HG02943 (cell line): ENCODE data around the gene SLC25A51.
A peak's percentile ranks its signal among the peaks of the same experiment; 100 is the strongest.
"Not testable (repeated sequence)": the region's sequence is repeated elsewhere in the genome, so short reads cannot be mapped to it uniquely, and the experiment has no call there.

ENCODE experiments used
- ATAC-seq: cut with Tn5 transposase; IDR thresholded peaks from one replicate; pipeline ENCODE4 v1.9.1; 2021; ENCODE audit warnings: mild to moderate bottlenecking, low read depth, moderate library complexity; ENCODE audit not compliant: unreplicated experiment

SLC25A51 gene

GRCh38 chr9:37921546-37922300 lies 17.8 kb upstream of the SLC25A51 start:
- no peak for ATAC-seq

DNA sequence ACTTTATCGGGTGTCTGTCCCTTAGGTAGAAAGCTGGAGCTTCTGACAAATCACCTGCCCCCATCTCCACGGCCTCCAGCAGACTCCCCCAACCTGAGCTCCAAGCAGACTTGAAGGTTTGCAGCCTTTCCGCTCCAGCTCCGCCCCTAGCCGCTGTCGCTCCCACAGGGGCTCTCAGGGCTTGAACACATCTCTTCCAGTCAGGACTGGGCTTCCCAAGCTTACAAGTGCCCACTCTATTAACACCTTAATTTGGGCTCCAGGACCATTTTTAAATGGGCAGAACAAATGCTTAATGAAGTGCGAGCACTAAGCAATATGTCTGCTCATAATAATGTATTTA lies 17.2 kb upstream of the SLC25A51 start:
- no peak for ATAC-seq

GRCh38 chr9:37920471-37921167 lies 16.7 kb upstream of the SLC25A51 start:
- no peak for ATAC-seq

DNA sequence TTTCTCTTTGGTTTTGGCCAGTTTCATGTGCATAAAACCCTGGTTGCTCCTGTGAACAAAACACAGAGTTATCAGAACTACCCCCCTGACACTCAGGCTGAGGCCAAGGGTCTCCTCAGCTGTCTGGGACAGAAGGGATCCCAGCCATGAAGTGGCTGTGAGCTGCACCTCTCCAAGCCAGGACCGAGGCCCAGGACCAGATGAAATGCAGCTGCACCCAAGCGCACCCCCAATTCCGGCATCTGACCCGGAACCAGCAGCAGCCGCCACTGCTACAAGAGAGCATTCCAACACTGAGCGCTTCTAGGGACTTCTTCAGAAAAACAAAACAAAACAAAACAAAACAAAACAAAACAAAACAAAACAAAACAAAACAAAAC lies 16.0 kb upstream of the SLC25A51 start:
- no peak for ATAC-seq

GRCh38 chr9:37919246-37919955 lies 15.5 kb upstream of the SLC25A51 start:
- ATAC-seq = no peak

DNA sequence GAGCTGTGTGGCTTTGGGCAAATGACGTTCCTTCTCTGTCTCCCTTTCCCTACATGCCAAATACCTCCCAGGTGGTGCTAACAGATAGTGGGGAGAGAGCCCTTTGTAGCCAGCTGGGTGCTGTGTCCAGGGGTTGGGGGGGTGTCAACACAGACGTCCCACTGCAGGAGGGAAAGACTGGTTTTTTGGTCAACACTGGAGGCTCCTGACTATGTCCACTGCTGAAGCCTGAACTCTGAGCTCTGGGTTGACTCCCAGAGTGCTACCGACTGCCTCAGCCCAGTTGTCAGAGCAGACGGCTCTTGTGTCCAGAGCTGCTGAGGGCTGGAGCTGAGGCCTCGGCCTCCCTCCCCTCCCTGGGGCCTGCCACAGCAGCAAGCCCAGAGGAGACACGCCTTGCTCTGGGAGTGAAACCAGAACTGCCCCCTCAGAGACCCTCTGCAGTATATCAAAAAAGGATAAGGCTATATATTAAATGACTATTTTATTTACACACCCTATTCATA lies 14.8 kb upstream of the SLC25A51 start:
- ATAC-seq = no peak

DNA sequence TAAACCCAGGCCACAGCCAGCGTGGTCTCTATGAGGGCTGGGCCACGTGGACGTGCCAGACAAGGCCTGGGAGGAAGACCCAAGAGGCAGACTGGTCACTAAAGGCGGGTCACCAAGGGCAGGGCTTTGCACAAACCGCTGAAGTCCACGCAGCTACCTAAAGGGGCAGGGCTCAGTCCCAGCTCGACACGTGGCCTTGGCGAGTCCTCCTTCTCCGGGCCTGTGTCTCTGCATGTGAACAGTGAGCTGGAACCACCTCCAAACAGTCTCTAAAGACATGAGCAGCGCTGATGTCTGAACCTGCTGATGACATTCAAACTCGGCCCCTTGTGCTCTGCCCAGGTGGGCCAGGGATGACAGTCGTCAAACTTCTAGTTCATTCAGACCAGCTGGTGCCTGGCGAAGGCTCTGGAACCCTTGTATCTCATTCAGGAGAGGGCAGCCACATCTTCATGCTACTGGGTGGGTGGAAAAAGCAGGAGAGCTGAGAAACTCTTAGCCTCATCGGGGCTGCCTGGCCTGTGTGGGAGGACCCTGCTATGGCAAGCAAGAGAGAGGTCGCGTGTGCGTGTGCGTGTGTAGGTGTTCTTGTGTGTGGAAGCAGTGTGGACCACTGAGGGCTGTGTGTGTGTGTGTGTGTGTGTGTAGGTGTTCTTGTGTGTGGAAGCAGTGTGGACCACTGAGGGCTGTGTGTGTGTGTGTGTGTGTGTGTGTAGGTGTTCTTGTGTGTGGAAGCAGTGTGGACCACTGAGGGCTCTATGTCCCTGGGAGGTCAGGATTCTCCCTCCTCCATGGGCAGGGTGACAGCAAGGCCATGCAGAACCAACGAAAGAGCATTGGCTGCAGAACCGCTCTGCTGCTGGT lies 14.1 kb upstream of the SLC25A51 start:
- ATAC-seq = no peak

DNA sequence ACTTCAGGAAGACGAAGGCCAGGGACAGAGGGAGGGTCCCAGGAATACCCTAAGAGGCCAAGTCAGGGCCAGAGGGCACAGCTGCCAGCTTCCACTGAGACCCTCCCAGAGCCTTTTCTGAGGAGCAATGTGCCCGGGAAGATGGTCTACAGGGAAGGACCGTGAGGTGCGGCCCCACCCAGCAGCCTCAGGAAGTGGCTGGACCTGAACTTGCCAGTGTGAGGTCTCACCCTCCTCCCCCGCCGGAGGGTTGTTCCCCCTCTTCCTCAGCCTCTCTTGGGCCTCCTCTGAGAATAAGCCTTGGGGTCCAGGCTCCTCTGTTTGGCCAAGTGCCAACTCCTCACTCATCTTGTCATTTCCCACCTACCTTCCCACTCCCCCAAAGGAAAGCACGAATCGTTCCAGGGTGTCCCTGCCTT lies 13.4 kb upstream of the SLC25A51 start:
- no peak for ATAC-seq

DNA sequence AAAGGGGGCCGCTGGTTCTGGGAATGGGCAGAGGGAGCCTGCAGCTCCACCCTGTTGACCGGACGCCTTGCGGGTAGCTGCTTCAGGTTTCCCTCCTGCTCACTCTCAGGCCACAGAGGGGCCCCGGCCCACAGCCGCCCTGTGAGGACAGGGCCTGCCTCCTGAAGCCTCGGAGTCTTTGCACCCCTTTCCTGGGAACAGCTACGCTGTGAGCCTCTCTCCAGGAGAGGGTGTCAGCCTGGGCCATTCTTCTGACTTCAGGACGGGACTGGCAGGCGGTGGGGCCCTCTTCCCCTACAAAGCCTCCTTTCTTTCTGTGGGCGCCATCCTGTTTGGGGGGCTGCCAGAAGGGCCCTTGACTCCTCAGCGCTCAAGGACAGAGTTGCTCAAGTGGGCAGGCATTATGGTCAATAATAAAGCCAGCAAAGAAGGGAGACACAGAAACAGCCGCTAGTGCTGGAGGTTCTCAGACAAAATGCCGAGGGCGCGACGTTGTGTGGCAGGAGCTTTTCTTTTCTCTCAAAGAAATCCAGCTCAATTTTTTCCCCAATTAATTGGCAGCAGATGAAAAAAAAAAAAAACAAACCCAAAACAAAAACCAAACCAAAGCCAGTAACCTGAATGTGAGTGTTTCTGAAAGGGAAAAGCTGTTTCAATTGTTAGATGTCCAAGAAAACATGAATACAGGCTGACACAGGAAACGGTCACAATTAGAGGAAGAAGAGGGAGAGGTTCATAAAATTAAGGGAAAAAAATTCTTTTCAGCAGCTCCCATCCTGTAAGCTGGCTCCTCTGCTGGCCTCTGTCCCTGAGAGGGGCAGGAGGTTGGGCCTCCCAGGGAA lies 12.8 kb upstream of the SLC25A51 start:
- no peak for ATAC-seq

DNA sequence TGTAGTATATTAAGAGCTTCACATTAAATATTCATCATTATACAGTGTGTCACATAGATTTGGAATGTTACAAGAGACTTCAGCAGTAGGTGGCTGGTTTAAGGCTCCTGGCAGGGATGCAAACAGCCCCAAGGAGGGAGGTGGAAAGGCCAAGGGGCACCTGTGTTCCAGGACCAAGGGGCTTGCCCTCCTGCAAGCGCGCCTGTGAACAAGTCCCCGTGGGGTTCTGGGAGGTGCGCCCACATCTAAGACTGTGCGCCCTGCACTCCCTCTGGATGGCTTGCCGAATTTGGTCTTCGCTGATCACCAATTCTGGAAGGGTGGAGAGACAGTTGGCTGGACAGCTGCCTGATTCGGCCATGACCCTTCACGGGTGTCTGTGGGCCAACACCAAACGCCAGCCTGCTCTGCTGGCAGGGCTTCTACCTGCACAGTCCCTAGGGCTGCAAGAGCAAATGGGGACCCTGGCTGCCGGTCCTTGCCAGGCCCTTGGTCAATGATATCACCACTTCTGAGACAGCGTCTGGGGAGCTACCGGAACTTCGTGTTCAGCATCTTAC lies 12.1 kb upstream of the SLC25A51 start:
- ATAC-seq = no peak

DNA sequence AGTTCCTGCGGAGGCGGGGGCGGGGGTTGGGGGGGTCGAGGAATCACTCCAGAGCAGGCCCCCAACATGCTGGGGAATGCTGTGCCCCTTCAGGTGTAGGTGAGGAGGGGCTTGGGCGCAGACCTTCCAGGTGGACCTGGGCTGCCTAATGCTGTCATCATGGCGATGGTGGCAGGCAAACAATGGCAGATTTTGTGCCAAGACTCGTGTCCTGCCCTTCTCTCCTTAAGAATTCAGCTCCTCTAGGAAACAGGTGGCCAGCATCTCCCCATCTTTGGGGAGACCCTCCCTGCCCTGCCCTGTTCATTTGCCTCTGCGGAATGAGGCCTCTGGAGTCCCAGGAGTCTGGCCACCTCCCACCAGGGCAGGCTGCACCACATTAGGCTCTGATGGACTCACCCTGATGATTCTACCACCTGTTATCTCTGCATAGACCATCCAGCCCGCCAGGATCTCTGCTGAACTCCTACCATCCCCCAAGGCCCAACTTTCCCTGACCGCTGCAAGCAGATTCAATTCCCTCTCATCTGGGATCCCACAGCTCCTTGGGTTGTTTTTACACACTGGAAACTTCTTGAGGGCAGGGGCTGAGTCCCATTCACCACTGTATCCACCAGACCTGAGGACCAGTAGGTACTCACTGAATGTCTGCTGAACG lies 10.9 kb upstream of the SLC25A51 start:
- ATAC-seq = no peak

- ATAC-seq = no peak
These were observed 10.2 kb upstream of the SLC25A51 start for GRCh38 chr9:37914154-37914551.

DNA sequence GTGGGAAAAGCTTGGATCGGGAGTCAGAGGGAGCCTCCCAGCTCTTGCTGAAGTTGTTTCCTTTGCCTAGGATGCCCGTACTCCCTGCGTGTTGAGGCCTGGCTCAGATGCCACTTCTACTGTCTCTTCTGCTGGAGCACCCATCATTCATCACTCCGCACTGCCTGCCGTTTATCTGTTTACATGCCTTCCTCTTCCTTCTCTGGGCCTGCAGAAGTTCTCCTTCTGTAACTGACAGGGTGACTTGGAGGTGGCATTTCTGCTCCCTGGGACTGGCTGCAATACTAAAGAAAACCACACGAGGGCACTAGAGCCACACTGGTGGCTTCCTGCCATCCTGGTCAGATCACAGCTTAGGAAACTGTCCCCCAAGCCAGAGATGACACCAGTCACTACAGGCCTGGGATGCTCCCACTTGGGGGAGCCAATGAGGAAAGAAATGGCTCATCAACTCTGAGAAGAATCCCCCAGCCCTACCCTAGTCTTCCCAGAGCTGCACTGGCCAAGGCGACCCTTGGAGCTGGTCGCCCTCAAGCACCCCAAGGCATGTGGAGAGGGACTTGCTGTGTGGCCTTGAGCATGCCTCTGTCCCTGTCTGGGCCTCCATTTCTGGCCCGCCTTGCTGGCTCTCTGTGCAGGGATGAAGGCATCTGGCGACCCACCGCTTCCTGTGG lies 9.7 kb upstream of the SLC25A51 start:
- peak; percentile 61 for ATAC-seq

DNA sequence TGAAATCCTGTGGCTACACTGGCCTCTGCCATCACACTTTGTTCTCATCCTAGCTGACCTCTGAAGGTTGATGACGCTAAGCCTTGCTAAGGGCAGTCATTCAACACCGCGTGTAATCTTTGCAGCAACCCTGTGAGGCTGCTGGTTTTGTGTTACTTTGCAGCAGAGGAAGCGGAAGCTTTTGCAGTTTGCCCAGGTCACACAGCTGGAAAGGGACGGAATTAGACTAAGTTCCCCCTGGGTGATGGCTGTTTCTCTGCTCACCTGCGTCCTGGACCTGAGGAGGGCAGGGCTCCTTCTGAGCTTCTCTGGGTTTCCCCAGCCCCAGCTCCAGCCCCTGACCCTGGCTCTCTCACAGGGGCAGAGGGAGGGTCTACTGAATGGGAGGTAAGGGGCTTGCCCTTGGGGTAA lies 7.3 kb upstream of the SLC25A51 start:
- no peak for ATAC-seq

- ATAC-seq = no peak
These were observed 6.3 kb upstream of the SLC25A51 start for GRCh38 chr9:37910271-37910670.

- not testable (repeated sequence) for ATAC-seq
These were observed 5.9 kb upstream of the SLC25A51 start for GRCh38 chr9:37909836-37910235.

DNA sequence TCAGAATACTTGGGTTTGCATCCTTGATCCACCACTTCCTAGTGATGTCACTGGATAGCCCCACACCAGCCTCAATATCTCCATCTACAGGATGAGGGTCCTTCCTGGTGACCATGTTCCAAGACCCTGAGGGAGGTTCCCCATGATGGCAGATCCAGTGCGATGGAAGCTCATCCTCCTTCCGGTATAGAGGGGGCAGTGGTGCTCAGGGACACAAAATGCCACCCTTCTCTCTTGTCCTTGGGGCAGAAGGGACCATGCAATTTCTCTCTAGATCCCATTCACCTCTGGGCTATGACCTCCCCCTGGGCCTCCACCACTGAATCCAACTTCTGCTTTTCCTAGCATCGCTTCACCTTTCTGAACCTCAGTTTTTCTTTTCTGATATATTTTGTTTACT lies 5.4 kb upstream of the SLC25A51 start:
- ATAC-seq = no peak

- no peak for ATAC-seq
These were observed 4.8 kb upstream of the SLC25A51 start for GRCh38 chr9:37908698-37909186.
